ENCODE results near the gene SLC4A8. TPM values are rescaled to one million over a fixed set of nuclear protein-coding genes. Genes with fewer than 3 reads are reported as not detected.

SLC4A8 gene
- total and polyA plus RNA-seq, 9 of the 15 experiments (the other 6 are each of a cell fraction or from before 2014, with no cell fraction given) = 0.04 to 1.5 (median 0.12) TPM; not detected in 2

- Histone ChIP-seq H2AFZ (ENCODE audit: low read depth, low read length) (no peak overlapping the region), H3K36me3 (ENCODE audit: control insufficient read depth, insufficient read depth, low read length) (no peaks in the 10 kb centered on the region), H3K79me2 (ENCODE audit: control insufficient read depth, insufficient read depth, low read length) (no peaks in the 10 kb centered on the region), H3K4me2 (ENCODE audit: insufficient read depth, low read length) (no peak overlapping the region), H3K4me3 (no peak overlapping the region), H3K4me1 (replicated peaks in 1 of 2; ENCODE audit: control insufficient read depth in 2 of 2, insufficient read depth in 2 of 2, low read length in 2 of 2) (peaks cover 0 to 2% of the 10 kb centered on the region in 2 experiments; a peak in 1 of 5 replicates), H3K27me3 (ENCODE audit: control insufficient read depth in 2 of 2, insufficient read depth in 2 of 2, low read length in 2 of 2) (peaks cover 0 to 3% of the 10 kb centered on the region in 2 experiments; a peak in 2 of 5 replicates), H3K9ac (ENCODE audit: insufficient read depth in 1 of 2, low read depth in 2 of 2, low read length in 2 of 2) (no peak overlapping the region), H3K27ac (ENCODE audit: extremely low read depth, low read depth, low read length) (no peak overlapping the region), H3K9me1 (ENCODE audit: control insufficient read depth, insufficient read depth, low read length) (no peaks in the 10 kb centered on the region), H4K20me1 (replicated peaks; ENCODE audit: control insufficient read depth, insufficient read depth, low read length) (no peaks in the 10 kb centered on the region), H3K9me3 (replicated peaks; ENCODE audit: control insufficient read depth, insufficient read depth, low read depth, low read length) (no peaks in the 10 kb centered on the region)
- CTCF ChIA-PET (ENCODE audit: low intra/inter-chr PET ratio) = no interaction called here
- POLR2A ChIA-PET = interaction anchor here (1.0 to 1.2 kb wide), 2 partner anchors 11 to 24 kb away, joined by 4 read pairs; no protein-coding TSS in a partner anchor
- TF ChIP-seq NUFIP1 (IDR thresholded peaks at IDR 0.05; ENCODE audit: partially characterized antibody) (no peak), HIVEP1 (CRISPR knock-in tag; IDR thresholded peaks at IDR 0.05) (no peak), SREBF2 (CRISPR knock-in tag; IDR thresholded peaks at IDR 0.05) (no peak), SP2 (IDR thresholded peaks at IDR 0.05; ENCODE audit: extremely low read depth, low read depth, low read length, poor library complexity, severe bottlenecking) (no peak), KDM1A (IDR thresholded peaks at IDR 0.05) (no peak), TFAM (CRISPR knock-in tag; conservative IDR thresholded peaks at IDR 0.05) (no peak), MYBL2 (IDR thresholded peaks at IDR 0.05; ENCODE audit: low read depth) (no peak), MYBL2 (CRISPR knock-in tag; IDR thresholded peaks at IDR 0.05; ENCODE audit: borderline replicate concordance) (no peak), E2F4 (CRISPR knock-in tag; IDR thresholded peaks at IDR 0.05; ENCODE audit: low read depth) (no peak), POLR2A (conservative IDR thresholded peaks at IDR 0.05) (no peak), SREBF1 (IDR thresholded peaks at IDR 0.05; ENCODE audit: borderline replicate concordance, low read depth, low read length) (no peak), ZNF133 (CRISPR knock-in tag; IDR thresholded peaks at IDR 0.05) (no peak), POLR2H (tag; IDR thresholded peaks at IDR 0.05; ENCODE audit: low read depth) (no peak)
- BruUV-seq (replicated peaks) = no TSS peak
- intact Hi-C loops (cut with micrococcal nuclease) = no loop called here
- DNase-seq (ENCODE audit: extremely low read depth in 1 of 4, low spot score in 3 of 4) (no peak), ATAC-seq (no peak), FAIRE-seq (no peak)
- in situ Hi-C loops (cut with MboI) = loop anchor here (25.0 kb wide), 1 partner anchor 599 kb away; the partner anchor contains the start of gene TAMALIN
Observed at GRCh38 chr12:51413149-51413548, 11.5 kb upstream of the SLC4A8 start.

All from K562 (cell line).